ENCODE data around the gene LPIN1.
"Not testable (repeated sequence)": the region's sequence is repeated elsewhere in the genome, so short reads cannot be mapped to it uniquely, and the experiment has no call there.

LPIN1 gene

GRCh38 chr2:11816935-11817334, 70.5 kb downstream of the LPIN1 start:
- not testable (repeated sequence) for DNase-seq

- no peak for DNase-seq
Measured at GRCh38 chr2:11819235-11819729, 72.8 kb downstream of the LPIN1 start.

GRCh38 chr2:11820650-11821049, 74.2 kb downstream of the LPIN1 start:
- no peak for DNase-seq

- no peak for DNase-seq
Measured at GRCh38 chr2:11821705-11822104, 75.3 kb downstream of the LPIN1 start.

GRCh38 chr2:11822359-11822745, 75.9 kb downstream of the LPIN1 start:
- not testable (repeated sequence) for DNase-seq

GRCh38 chr2:11822746-11823451, 76.5 kb downstream of the LPIN1 start:
- DNase-seq, result no peak

- DNase-seq, result no peak
Measured at GRCh38 chr2:11824901-11825828, 78.7 kb downstream of the LPIN1 start.

GRCh38 chr2:11827547-11827946, 81.1 kb downstream of the LPIN1 start:
- no peak for DNase-seq

GRCh38 chr2:11828933-11829323, 82.5 kb downstream of the LPIN1 start:
- DNase-seq, result no peak

- no peak for DNase-seq
Measured at GRCh38 chr2:11829324-11829946, 83.0 kb downstream of the LPIN1 start.

- DNase-seq, result peak; percentile 98
Measured at GRCh38 chr2:11829947-11830707, 83.7 kb downstream of the LPIN1 start.

- no peak for DNase-seq
Measured at GRCh38 chr2:11830708-11831301, 84.4 kb downstream of the LPIN1 start.

GRCh38 chr2:11831415-11831814, 85.0 kb downstream of the LPIN1 start:
- DNase-seq, result no peak

GRCh38 chr2:11832531-11832930, 86.1 kb downstream of the LPIN1 start:
- no peak for DNase-seq

GRCh38 chr2:11833601-11834000, 87.2 kb downstream of the LPIN1 start:
- DNase-seq, result no peak

- DNase-seq, result no peak
Measured at GRCh38 chr2:11835403-11835802, 89.0 kb downstream of the LPIN1 start.

GRCh38 chr2:11836647-11837219, 90.3 kb downstream of the LPIN1 start:
- no peak for DNase-seq

- no peak for DNase-seq
Measured at GRCh38 chr2:11837875-11838734, 91.7 kb downstream of the LPIN1 start.

- DNase-seq, result no peak
Measured at GRCh38 chr2:11839916-11840315, 93.5 kb downstream of the LPIN1 start.

- DNase-seq, result no peak
Measured at GRCh38 chr2:11842336-11842735, 95.9 kb downstream of the LPIN1 start.

GRCh38 chr2:11844798-11845197, 98.4 kb downstream of the LPIN1 start:
- DNase-seq, result not testable (repeated sequence)
